Measurements from ENCODE around the gene SYT1. TPM values are rescaled to one million over a fixed set of nuclear protein-coding genes. Genes with fewer than 3 reads are reported as not detected.
A peak's percentile ranks its signal among the peaks of the same experiment; 100 is the strongest.

The SYT1 gene
- total RNA-seq, 4 donors from 2014 or later, result 4.1 to 10.0 (median 6.7) TPM

DNA sequence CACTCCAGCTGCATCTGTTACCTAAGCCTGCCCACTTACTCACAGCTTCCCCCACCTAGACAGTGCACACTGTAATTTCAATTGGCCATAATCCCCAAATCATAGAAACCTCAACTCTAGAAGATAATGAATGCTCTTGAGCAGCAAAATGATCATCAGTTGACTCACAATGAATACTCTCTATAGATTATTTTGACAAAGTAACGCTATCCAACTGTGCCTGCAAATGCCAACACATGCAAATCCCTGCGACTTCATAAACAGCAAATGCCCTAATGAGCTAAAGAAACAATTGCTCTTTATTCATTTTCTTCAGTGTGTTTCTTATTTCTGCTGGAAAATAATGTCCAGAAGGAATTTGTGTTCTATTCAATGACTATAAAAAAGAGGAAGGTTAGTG lies 506.7 kb downstream of the SYT1 start:
- TF ChIP-seq, protein P1, sequence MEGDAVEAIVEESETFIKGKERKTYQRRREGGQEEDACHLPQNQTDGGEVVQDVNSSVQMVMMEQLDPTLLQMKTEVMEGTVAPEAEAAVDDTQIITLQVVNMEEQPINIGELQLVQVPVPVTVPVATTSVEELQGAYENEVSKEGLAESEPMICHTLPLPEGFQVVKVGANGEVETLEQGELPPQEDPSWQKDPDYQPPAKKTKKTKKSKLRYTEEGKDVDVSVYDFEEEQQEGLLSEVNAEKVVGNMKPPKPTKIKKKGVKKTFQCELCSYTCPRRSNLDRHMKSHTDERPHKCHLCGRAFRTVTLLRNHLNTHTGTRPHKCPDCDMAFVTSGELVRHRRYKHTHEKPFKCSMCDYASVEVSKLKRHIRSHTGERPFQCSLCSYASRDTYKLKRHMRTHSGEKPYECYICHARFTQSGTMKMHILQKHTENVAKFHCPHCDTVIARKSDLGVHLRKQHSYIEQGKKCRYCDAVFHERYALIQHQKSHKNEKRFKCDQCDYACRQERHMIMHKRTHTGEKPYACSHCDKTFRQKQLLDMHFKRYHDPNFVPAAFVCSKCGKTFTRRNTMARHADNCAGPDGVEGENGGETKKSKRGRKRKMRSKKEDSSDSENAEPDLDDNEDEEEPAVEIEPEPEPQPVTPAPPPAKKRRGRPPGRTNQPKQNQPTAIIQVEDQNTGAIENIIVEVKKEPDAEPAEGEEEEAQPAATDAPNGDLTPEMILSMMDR (IDR thresholded peaks at IDR 0.05), result no peak
- TF ChIP-seq POLR2AphosphoS5 (IDR thresholded peaks at IDR 0.05) (no peak), POLR2A (IDR thresholded peaks at IDR 0.05; ENCODE audit: low read depth) (no peak), EP300 (IDR thresholded peaks at IDR 0.05) (no peak)
- Histone ChIP-seq H3K9me3 (no peaks in the 10 kb centered on the region), H3K4me1 (no peaks in the 10 kb centered on the region), H3K27ac (replicated peaks in 1 of 4) (no peak overlapping the region), H3K36me3 (no peaks in the 10 kb centered on the region), H3K27me3 (no peaks in the 10 kb centered on the region), H3K4me3 (no peak overlapping the region)
- no peak for DNase-seq (ENCODE audit: extremely low spot score)
- intact Hi-C loops (cut with DNase I), result no loop called here
- WGBS, result 75% methylated on average over 2 of the region's 2 CpGs

DNA sequence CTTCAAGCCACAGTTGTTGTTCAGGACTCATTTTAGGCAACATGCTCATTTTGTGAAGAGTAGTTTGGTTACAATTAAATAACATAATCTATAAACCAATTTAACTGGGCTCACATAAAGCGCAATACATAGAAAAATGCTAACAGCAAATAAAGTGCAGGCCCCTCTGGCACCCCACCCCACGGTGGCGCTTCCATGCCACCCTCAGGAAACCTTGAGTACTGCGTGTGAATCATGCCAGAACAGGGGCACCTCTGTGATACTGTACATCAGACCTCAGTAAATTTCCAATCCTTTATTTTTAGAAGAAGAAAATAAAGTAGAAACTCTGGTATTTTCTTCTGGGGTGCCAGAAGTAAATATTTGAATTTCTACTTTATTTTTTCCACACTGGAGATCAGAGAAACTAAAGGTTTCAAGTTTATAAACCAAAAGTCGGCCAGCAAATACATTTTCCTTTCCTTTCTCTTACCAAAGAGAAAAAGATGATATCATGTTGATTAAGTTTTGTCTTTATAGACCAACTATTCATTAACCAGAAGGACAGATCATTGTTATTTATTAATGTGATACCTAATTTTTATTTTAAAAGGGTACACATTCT lies 509.4 kb downstream of the SYT1 start:
- Histone ChIP-seq H3K27me3 (no peaks in the 10 kb centered on the region), H3K4me3 (no peak overlapping the region), H3K36me3 (no peaks in the 10 kb centered on the region), H3K4me1 (peaks cover 0 to 2% (median 0%) of the 10 kb centered on the region in 4 donors), H3K9me3 (no peaks in the 10 kb centered on the region), H3K27ac (replicated peaks in 1 of 4) (no peak overlapping the region)
- intact Hi-C loops (cut with DNase I), result no loop called here
- WGBS, result 62% methylated on average over 5 of the region's 5 CpGs
- TF ChIP-seq, protein P1 (IDR thresholded peaks at IDR 0.05), result peak; percentile 40 to 63 (median 41)
- no peak for TF ChIP-seq EP300 (IDR thresholded peaks at IDR 0.05)
- no peak for DNase-seq (ENCODE audit: extremely low spot score)

GRCh38 chr12:79374545-79374944 lies 510.0 kb downstream of the SYT1 start:
- WGBS, result 88% methylated on average over 1 of the region's 1 CpG
- Histone ChIP-seq H3K9me3 (no peaks in the 10 kb centered on the region), H3K4me3 (no peak overlapping the region), H3K27ac (replicated peaks in 1 of 4) (no peak overlapping the region), H3K36me3 (no peaks in the 10 kb centered on the region), H3K4me1 (peaks cover 0 to 2% (median 0%) of the 10 kb centered on the region in 4 donors), H3K27me3 (no peaks in the 10 kb centered on the region)
- no peak for TF ChIP-seq EP300 (IDR thresholded peaks at IDR 0.05)
- TF ChIP-seq, protein P1 (IDR thresholded peaks at IDR 0.05), result no peak
- no peak for TF ChIP-seq POLR2A (IDR thresholded peaks at IDR 0.05; ENCODE audit: low read depth)
- TF ChIP-seq POLR2AphosphoS5 (IDR thresholded peaks at IDR 0.05), result no peak
- intact Hi-C loops (cut with DNase I), result no loop called here
- no peak for DNase-seq (ENCODE audit: extremely low spot score)

GRCh38 chr12:79375050-79375449 lies 510.5 kb downstream of the SYT1 start:
- intact Hi-C loops (cut with DNase I), result no loop called here
- H3K4me1 ChIP-seq, result peaks cover 0 to 2% (median 0%) of the 10 kb centered on the region in 4 donors
- no peaks in the 10 kb centered on the region for H3K27me3 ChIP-seq
- H3K36me3 ChIP-seq, result no peaks in the 10 kb centered on the region
- H3K4me3 ChIP-seq, result no peak overlapping the region
- WGBS, result 87% methylated on average over 6 of the region's 6 CpGs
- TF ChIP-seq POLR2A (IDR thresholded peaks at IDR 0.05; ENCODE audit: low read depth), result no peak
- TF ChIP-seq, protein P1 (IDR thresholded peaks at IDR 0.05), result no peak
- TF ChIP-seq EP300 (IDR thresholded peaks at IDR 0.05), result no peak
- no peak for TF ChIP-seq POLR2AphosphoS5 (IDR thresholded peaks at IDR 0.05)
- no peak overlapping the region for H3K27ac ChIP-seq (replicated peaks in 1 of 4)
- no peak for DNase-seq (ENCODE audit: extremely low spot score)
- H3K9me3 ChIP-seq, result no peaks in the 10 kb centered on the region

- WGBS, result 56% methylated on average over 1 of the region's 1 CpG
- Histone ChIP-seq H3K4me1 (peaks cover 0 to 2% (median 0%) of the 10 kb centered on the region in 4 donors), H3K9me3 (no peaks in the 10 kb centered on the region), H3K27me3 (no peaks in the 10 kb centered on the region), H3K36me3 (no peaks in the 10 kb centered on the region), H3K27ac (replicated peaks in 1 of 4) (no peak overlapping the region), H3K4me3 (no peak overlapping the region)
- intact Hi-C loops (cut with DNase I), result no loop called here
- TF ChIP-seq, protein P1 (IDR thresholded peaks at IDR 0.05), result no peak
- TF ChIP-seq EP300 (IDR thresholded peaks at IDR 0.05), result no peak
- TF ChIP-seq POLR2AphosphoS5 (IDR thresholded peaks at IDR 0.05), result no peak
- no peak for TF ChIP-seq POLR2A (IDR thresholded peaks at IDR 0.05; ENCODE audit: low read depth)
- DNase-seq (ENCODE audit: extremely low spot score), result no peak
Observed at GRCh38 chr12:79378496-79378895, 513.9 kb downstream of the SYT1 start.
